Adipocyte (in vitro differentiated cells): ENCODE data around the gene PCID2.
"Not testable (repeated sequence)": the region's sequence is repeated elsewhere in the genome, so short reads cannot be mapped to it uniquely, and the experiment has no call there.

Experiments
- DNase-seq: peaks from one replicate; pipeline ENCODE4 v3.0.0-alpha.2; 2015; ENCODE audit warnings: low read depth
- H3K27me3 ChIP-seq: replicated peaks from 2 replicates; pipeline ENCODE4 v1.7.0; 2013; ENCODE audit warnings: mild to moderate bottlenecking, low read length, moderate library complexity; ENCODE audit not compliant: control insufficient read depth, insufficient read depth
- H3K36me3 ChIP-seq: 2 replicates; pipeline ENCODE4 v1.7.0; 2013; ENCODE audit warnings: low read length, mild to moderate bottlenecking, moderate library complexity; ENCODE audit not compliant: control insufficient read depth, insufficient read depth, severe bottlenecking
- H3K4me1 ChIP-seq: 2 replicates; pipeline ENCODE4 v1.7.0; 2013; ENCODE audit warnings: mild to moderate bottlenecking, low read length, moderate library complexity; ENCODE audit not compliant: control insufficient read depth, insufficient read depth
- H3K4me3 ChIP-seq: 2 replicates; pipeline ENCODE4 v1.7.0; 2013; ENCODE audit warnings: mild to moderate bottlenecking, low read length, moderate library complexity
- H3K9ac ChIP-seq: 2 replicates; pipeline ENCODE4 v1.7.0; 2013; ENCODE audit warnings: mild to moderate bottlenecking, low read length, moderate library complexity
- H3K9me3 ChIP-seq: 2 replicates; pipeline ENCODE4 v1.7.0; 2013; ENCODE audit warnings: mild to moderate bottlenecking, low read length, moderate library complexity; ENCODE audit not compliant: control insufficient read depth

The PCID2 gene

DNA sequence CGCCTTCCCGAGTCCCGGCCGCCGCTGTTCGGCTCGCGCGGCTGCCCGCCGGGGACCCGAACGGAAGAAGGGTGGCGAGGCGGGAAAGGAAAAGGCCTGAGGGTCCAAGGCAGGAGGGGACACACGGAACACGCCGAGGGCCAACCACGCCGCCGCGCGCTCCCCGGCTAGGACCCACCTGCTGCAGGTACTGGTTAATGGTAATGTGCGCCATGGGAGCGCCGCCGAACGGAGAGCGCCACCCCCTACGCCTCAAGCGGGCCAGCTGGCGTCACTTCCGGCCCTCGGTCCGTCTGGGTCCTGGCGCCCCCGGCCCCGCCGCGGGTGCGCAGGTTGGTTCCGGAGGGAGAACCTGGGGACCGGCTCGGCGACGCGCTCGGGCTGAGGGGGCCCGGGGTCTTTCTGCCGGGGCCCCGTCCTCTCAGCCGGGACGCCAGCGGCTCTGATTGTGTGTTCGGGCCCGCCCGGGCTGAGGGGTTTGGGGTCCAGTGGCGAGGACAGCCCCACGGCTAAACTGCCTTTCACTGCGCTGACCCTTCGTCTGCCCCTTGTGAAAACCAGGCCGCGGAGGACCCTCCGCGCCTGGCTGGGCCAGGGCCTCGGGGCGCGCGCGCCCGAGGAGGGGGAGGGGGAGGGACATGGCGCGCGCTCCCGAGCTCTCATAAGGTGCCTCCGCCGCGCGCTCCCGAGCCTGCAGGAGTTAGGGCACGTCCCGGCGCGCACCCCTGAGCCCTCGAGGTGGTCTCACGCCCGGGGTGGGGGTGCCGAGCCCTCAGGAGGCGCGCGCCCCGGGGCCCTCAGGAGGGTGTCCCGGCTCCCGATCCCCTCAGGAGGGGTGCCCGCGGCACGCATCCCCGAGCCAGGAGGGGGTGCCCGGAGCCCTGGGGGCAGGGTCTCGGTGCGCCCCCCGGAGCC lies at the start of gene PCID2:
TSS of gene PCID2 (minus strand) at position 249 of the 915 bp plus-strand sequence. CDS start at position 214, 35 bp downstream.
- DNase-seq: peak; percentile 95
- Histone ChIP-seq H3K4me1 (peaks cover 51% of the 10 kb centered on the region), H3K9ac (peak within 1 kb of the TSS; percentile 98), H3K36me3 (peaks cover 14% of the 10 kb centered on the region), H3K4me3 (peak within 1 kb of the TSS; percentile 83), H3K9me3 (no peaks in the 10 kb centered on the region), H3K27me3 (no peaks in the 10 kb centered on the region)

DNA sequence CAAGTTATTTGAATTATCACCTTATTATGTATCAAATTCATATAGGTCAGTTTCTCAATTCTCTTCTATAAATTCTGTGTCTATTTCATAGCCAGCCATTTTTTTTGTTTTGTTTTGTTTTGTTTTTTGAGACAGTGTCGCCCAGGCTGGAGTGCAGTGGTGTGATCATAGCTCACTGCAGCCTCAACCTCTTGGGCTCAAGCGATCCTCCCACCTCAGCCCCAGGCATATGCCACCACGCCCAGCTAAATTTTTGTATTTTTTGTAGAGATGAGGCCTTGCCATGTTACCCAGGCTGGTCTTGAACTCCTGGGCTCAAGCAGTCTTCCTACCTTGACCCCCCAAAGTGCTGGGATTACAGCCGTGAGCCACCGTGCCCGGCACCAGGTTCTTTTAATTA lies 49.4 kb upstream of the PCID2 start:
- not testable (repeated sequence) for H3K4me1 ChIP-seq, H3K27me3 ChIP-seq, DNase-seq, H3K4me3 ChIP-seq, H3K9ac ChIP-seq, H3K9me3 ChIP-seq
- H3K36me3 ChIP-seq: peaks cover 93% of the 10 kb centered on the region

DNA sequence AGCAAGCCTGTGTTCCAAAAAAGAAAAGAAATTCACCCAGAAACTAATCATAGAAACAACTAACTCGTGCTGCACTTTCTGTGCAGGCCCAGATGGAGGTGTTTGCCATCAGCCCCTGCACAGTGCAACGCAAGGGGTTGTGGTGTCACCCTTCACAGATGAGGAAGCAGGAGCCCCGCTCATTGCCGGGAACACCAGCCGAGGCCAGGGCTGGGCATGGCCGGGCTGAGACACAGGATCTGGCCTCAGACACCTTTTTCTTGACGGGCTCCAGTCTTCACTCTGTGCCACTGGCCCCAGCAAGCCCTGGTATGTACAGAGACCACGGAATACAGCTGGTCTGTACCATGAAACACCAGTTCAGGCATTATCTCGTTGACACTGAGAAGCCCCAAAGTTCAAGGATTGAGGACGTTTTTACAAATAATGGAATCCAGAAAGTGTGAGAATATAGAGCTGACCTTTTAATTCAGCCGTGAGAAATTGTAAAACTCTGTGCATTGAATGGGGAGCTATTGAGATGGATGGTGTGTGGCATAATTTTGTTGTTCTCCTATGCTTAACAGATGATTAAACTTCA lies 44.1 kb upstream of the PCID2 start:
- no peak for DNase-seq
- Histone ChIP-seq H3K4me1 (no peaks in the 10 kb centered on the region), H3K4me3 (no peak overlapping the region), H3K9ac (no peak overlapping the region), H3K27me3 (no peaks in the 10 kb centered on the region), H3K9me3 (no peaks in the 10 kb centered on the region), H3K36me3 (peaks cover 100% of the 10 kb centered on the region)

DNA sequence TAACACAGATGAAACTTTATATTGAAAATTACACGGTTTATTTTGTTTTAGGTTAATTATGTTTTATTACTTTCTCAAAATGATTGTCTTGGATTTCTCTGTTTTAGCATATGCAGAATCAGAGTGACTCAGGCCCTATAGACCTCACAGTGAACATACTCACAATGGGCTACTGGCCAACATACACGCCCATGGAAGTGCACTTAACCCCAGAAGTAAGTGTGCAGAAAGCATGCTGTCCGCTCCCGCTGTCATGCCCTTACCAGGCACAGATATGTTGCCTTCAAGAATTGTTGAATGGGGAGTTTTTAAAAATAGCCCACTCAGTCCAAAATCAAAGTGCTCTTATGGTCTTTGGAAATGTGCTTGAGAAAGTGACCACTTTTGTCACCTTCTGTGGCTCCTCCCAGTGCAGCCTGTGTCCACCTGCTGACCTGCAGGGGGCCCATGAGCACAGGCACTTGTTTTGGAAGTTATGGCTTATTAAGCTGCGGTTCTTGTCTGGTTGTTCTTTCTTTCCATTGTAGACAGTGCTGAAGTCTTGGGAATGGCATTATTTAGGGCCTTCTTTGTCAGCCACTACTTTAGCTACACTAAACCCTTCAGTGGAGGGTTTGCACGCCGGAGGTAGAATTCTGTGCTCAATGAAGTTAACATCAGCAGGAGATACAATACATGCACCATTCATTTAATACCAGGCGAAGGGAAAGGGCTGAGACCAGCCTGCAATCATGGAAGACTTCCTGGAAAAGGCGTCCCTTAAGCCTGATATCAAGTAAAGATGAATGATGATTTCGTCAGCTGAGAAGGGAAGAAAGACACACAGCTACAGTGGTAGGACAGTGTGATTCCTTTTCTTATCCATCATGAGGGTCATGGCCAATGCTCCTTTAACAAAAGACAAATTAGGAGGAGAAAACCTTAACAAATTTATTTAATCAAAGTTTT lies 37.7 kb upstream of the PCID2 start:
- no peak for DNase-seq
- H3K9ac ChIP-seq: no peak overlapping the region
- no peaks in the 10 kb centered on the region for H3K27me3 ChIP-seq
- no peak overlapping the region for H3K4me3 ChIP-seq
- peaks cover 97% of the 10 kb centered on the region for H3K36me3 ChIP-seq
- no peaks in the 10 kb centered on the region for H3K9me3 ChIP-seq
- H3K4me1 ChIP-seq: no peaks in the 10 kb centered on the region

DNA sequence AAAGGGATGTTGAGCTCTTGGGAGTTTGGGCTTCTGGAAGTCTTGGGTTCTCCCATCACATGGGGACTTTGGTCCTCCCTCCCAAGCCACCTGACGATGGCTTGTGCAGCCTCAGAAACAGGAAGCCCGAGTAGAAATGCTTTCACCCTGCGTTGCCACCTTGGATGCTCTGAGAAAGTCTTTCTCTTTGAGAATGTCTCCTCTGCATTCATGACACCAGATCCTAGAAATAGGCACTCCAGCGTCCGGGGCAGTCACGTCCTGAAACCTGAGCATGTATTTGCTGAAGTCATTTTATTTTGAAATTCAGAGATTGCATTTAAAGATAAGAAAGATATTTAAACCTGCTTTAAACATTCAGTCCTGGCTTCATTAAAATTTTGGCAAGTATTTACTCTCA lies 35.4 kb upstream of the PCID2 start:
- no peak overlapping the region for H3K4me3 ChIP-seq
- DNase-seq: no peak
- H3K9ac ChIP-seq: no peak overlapping the region
- H3K9me3 ChIP-seq: no peaks in the 10 kb centered on the region
- H3K4me1 ChIP-seq: peaks cover 9% of the 10 kb centered on the region
- H3K27me3 ChIP-seq: no peaks in the 10 kb centered on the region
- peaks cover 97% of the 10 kb centered on the region for H3K36me3 ChIP-seq

DNA sequence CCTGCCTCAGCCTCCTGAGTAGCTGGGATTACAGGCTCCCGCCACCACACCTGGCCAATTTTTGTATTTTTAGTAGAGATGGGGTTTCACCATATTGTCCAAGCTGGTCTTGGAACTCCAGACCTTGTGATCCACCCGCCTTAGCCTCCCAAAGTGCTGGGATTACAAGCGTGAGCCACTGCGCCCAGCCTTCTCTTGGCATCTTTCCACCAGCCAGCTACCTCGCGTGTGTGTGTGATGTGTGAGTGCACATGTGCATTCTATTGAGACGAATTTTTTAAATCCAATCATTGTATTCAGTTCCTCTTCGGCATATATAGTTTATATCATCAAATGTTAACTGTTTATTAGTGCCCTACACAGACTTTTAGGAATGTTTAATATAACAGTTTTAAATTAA lies 33.2 kb upstream of the PCID2 start:
- H3K4me3 ChIP-seq, H3K9ac ChIP-seq, H3K9me3 ChIP-seq, H3K27me3 ChIP-seq, H3K4me1 ChIP-seq, DNase-seq: not testable (repeated sequence)
- H3K36me3 ChIP-seq: peaks cover 90% of the 10 kb centered on the region

DNA sequence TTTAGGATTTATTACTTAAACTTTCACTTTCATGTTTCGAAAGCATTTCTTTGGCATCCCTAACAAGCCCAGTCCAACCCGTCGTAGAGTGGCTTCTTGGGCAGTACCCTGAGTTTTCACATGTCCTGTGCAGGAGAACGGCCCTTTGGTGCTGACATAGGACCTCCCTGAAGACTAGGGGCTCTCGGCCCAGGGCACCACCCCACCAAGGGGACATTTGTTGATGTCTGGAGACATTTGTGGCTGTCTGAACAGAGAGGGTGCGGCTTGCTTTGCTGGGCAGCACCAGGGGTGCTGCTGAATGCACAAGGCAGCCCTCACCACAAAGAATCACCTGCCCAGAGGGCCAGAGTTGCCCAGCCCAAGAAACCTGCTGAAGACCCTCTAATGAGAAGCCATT lies 31.5 kb upstream of the PCID2 start:
- DNase-seq: no peak
- Histone ChIP-seq H3K4me3 (no peak overlapping the region), H3K27me3 (no peaks in the 10 kb centered on the region), H3K4me1 (peaks cover 9% of the 10 kb centered on the region), H3K9ac (no peak overlapping the region), H3K9me3 (no peaks in the 10 kb centered on the region), H3K36me3 (peaks cover 83% of the 10 kb centered on the region)

DNA sequence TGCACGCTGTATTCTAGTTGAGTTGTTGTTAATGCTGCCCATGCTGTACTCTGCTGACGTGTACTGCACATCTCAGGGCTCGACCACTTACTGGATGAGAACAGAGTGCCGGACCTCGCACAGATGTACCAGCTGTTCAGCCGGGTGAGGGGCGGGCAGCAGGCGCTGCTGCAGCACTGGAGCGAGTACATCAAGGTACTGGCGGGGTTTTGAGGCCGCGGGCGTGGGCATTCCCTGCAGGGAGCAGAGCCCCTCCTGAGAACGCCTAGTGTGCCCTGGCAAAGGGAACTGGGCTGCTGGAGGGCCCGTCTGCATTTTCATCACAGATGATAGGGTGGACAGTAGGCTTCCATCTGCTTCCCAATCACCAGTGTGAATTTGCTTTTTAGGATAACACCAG lies 30.9 kb upstream of the PCID2 start:
- DNase-seq: no peak
- Histone ChIP-seq H3K4me1 (peaks cover 9% of the 10 kb centered on the region), H3K27me3 (no peaks in the 10 kb centered on the region), H3K36me3 (peaks cover 83% of the 10 kb centered on the region), H3K4me3 (no peak overlapping the region), H3K9ac (no peak overlapping the region), H3K9me3 (no peaks in the 10 kb centered on the region)

DNA sequence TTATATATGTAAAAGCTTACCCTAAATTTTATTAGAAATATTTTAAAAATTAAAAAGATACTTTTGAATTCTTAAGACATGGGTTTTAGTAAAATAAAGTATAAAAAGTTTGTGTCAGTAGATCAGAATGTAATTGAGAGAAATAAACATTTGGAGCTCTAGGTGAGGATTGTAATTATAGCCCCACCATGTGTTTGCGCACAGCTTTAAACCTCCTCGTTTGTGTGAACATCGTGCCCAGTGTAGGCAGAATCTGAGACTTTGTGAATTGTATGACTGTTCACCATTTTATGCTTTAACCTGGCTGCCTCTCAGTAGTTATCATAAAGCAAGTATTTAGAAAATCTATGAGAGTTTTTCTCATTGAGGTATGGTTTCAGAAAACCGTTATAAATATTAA lies 30.1 kb upstream of the PCID2 start:
- Histone ChIP-seq H3K27me3 (no peaks in the 10 kb centered on the region), H3K9ac (no peak overlapping the region), H3K4me1 (peaks cover 9% of the 10 kb centered on the region), H3K9me3 (no peaks in the 10 kb centered on the region), H3K4me3 (no peak overlapping the region), H3K36me3 (peaks cover 83% of the 10 kb centered on the region)
- DNase-seq: no peak

DNA sequence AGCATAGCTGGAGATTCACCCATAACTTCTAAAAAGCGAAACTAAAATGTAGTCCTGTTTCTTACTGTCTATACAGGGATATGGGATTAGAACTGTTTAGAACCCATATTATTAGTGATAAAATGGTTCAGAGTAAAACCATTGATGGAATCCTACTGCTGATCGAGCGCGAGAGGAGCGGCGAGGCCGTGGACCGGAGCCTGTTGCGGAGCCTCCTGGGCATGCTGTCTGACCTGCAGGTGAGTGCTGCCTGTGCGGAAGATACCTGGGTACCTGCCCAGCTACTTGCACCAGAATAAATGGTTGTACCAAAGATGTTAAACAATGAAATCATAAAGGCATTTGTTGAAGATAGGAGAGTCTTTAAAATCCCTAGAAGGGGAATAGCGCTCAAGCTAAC lies 24.6 kb upstream of the PCID2 start:
- no peak overlapping the region for H3K4me3 ChIP-seq
- H3K27me3 ChIP-seq: no peaks in the 10 kb centered on the region
- peaks cover 77% of the 10 kb centered on the region for H3K36me3 ChIP-seq
- H3K9me3 ChIP-seq: no peaks in the 10 kb centered on the region
- DNase-seq: no peak
- H3K9ac ChIP-seq: no peak overlapping the region
- H3K4me1 ChIP-seq: no peaks in the 10 kb centered on the region
